Measurements from ENCODE around the gene ENOX1.
"Not testable (repeated sequence)": the region's sequence is repeated elsewhere in the genome, so short reads cannot be mapped to it uniquely, and the experiment has no call there.

Gene ENOX1

DNA sequence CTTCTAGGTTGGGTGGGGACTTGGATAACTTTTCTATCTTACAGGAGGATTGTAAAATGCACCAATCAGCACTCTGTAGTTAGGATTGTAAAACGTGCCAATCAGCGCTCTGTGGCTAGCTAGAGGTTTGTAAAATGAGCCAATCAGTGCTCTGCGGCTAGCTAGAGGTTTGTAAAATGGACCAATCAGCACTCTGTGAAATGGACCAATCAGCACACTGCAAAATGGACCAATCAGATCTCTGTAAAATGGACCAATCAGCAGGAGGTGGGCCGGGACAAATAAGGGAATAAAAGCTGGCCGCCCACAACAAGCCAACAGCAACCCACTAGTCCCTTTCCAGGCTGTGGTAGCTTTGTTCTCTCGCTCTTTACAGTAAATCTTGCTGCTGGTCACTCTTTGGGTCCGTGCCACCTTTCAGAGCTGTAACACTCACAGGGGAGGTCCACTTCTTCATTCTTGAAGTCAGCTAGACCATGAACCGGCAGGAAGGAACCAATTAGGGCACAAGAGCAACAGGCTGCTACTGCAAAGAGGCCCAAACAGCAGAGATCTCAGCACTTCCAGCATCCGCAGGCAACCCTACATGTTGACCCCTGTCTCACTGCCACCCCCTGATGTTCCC, 606.6 kb downstream of the ENOX1 start:
- H3K4me3 ChIP-seq (ENCODE audit: low read depth, low read length) = no peak overlapping the region
- TF ChIP-seq, protein P1, sequence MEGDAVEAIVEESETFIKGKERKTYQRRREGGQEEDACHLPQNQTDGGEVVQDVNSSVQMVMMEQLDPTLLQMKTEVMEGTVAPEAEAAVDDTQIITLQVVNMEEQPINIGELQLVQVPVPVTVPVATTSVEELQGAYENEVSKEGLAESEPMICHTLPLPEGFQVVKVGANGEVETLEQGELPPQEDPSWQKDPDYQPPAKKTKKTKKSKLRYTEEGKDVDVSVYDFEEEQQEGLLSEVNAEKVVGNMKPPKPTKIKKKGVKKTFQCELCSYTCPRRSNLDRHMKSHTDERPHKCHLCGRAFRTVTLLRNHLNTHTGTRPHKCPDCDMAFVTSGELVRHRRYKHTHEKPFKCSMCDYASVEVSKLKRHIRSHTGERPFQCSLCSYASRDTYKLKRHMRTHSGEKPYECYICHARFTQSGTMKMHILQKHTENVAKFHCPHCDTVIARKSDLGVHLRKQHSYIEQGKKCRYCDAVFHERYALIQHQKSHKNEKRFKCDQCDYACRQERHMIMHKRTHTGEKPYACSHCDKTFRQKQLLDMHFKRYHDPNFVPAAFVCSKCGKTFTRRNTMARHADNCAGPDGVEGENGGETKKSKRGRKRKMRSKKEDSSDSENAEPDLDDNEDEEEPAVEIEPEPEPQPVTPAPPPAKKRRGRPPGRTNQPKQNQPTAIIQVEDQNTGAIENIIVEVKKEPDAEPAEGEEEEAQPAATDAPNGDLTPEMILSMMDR (IDR thresholded peaks at IDR 0.05; ENCODE audit: low read depth, low read length, missing control alignments) = no peak

DNA sequence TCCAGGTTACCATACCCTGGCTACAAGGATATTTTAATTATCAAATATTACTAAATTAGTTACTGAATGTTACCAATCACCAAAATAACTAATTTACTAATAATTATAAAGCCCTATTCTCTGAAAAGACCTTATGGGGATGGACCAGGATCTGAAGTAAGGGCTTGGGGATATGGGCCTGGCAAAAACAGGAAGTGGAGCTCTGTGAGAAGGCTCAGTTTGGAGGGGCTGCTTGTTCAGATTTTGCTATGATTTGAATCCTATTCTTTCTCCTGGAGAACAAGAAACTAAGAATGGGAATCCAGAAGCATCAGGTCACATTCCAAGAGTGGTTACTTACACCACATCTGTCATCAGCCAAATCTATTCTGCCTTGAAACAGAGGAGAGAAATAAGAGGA, 615.3 kb downstream of the ENOX1 start:
- H3K4me3 ChIP-seq (ENCODE audit: low read depth, low read length) = no peak overlapping the region
- TF ChIP-seq, protein P1 (IDR thresholded peaks at IDR 0.05; ENCODE audit: low read depth, low read length, missing control alignments) = no peak

More for the DNA sequence above, 606.6 kb downstream of the ENOX1 start:
- no peak for DNase-seq (ENCODE audit: low read depth)

DNA sequence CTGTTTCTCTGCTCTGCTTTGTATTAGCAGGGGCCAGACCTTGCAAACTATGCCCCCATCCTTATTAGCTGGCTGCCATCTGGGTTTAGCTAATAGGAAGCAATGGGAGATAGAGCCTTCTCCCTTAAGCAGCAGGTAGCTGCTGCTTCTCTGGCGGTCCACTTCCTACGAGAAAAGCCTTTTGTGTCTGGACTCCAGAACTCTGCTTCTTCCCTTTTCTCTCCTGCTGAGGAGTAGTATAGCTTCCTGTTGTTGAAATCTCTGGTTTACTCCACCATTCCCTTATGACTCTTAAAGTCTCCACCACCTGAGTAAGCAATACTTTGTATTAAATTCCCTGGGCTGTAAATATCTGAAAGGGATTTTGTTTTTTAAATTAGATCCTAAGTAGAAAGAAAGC, 616.3 kb downstream of the ENOX1 start:
- no peak for DNase-seq (ENCODE audit: low read depth)
- H3K4me3 ChIP-seq (ENCODE audit: low read depth, low read length) = no peak overlapping the region
- TF ChIP-seq, protein P1 (IDR thresholded peaks at IDR 0.05; ENCODE audit: low read depth, low read length, missing control alignments) = no peak

More for the DNA sequence above, 615.3 kb downstream of the ENOX1 start:
- DNase-seq (ENCODE audit: low read depth) = no peak

DNA sequence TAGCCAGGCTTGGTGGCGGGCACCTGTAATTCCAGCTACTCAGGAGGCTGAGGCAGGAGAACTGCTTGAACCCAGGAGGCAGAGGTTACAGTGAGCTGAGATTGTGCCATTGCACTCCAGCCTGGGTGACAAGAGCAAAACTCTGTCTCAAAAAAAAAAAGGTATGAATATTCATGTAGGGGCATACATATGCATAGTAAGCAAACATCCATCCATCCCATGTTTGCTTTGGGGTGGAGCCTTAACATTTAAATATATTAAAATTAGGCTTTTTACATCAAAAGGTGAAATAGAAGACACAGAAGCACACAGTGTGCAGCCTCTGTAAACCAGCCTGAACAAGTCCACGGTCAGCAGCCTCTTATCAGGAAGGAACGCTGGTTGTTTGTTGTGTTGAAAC, 618.3 kb downstream of the ENOX1 start:
- H3K4me3 ChIP-seq (ENCODE audit: low read depth, low read length); DNase-seq (ENCODE audit: low read depth): not testable (repeated sequence)

DNA sequence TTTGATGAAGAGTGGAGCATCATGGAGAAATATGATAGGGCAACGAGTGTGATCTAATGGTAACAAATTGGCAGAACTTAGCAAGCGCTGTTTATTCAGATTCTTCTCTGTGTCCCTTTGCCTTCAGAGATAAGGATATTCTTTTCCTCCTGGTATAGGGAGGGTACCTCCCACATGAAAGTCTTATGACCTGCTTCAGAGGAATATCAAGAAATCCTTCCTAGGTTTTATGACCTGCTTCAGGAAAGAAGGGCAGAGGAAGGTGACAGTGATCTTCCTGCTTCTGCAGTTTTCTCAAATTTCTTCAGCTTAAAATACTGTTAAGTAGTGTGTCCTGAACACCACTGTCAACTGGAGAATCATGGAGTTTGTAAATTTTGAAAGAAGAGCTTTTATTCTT, 619.0 kb downstream of the ENOX1 start:
- no peak for DNase-seq (ENCODE audit: low read depth)
- TF ChIP-seq, protein P1 (IDR thresholded peaks at IDR 0.05; ENCODE audit: low read depth, low read length, missing control alignments) = no peak
- no peak overlapping the region for H3K4me3 ChIP-seq (ENCODE audit: low read depth, low read length)

DNA sequence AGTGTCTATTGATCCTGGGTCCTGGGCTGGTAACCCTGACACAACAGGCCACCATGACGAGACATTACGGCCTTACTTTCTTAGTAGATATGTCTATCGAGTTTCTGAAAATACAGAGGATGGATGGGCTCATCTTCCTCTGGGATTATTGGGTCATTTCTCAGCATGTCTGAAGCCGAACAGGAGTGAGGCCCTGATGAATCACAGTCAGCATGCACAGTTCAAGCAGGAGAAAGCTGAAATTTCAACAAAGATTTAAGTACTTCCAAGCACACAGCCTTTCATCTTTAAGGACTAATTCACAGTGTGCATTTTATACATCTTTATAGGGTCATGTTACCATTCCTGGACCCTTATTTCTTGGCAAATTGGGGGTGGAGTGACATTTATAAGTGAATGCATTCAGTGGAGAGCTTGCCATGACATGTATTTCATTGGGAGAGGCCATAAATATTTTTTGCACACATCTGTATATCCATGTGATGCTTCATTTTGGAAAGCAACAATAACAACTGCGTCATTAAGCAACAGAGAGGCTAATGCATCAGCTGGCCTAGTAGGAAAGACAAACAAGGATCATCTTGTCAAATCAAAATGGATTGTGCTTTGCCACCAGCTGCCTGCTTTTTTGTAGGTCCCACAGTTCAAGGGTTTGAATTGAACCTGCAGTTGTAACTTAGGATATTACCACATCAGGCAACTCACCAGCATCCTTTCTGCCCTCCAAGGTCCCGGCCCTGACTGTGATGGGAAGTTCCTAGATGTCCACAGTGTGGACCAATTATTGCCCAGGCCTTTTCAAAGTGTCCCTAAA, 619.9 kb downstream of the ENOX1 start:
- no peak overlapping the region for H3K4me3 ChIP-seq (ENCODE audit: low read depth, low read length)
- DNase-seq (ENCODE audit: low read depth) = no peak
- TF ChIP-seq, protein P1 (IDR thresholded peaks at IDR 0.05; ENCODE audit: low read depth, low read length, missing control alignments) = no peak

All from GM12864 (cell line).